Psoas muscle (tissue), 8 donors: ENCODE data around the gene CLCF1. TPM values are rescaled to one million over a fixed set of nuclear protein-coding genes. Genes with fewer than 3 reads are reported as not detected.

ENCODE experiments used
- ATAC-seq, 4 donors: fragments of 200-7000 bp; cut with Tn5 transposase; one replicate each; pipeline ENCODE4 v1.9.1; 2020; ENCODE audit warnings: moderate library complexity in 3 of 4, mild to moderate bottlenecking in 2 of 4
- DNase-seq, 2 donors: peaks; one replicate each; pipeline ENCODE4 v3.0.0-alpha.2; 2020
- H3K27ac ChIP-seq: fragments of 200-600 bp; one replicate; pipeline ENCODE4 v1.8.0; 2022
- H3K27me3 ChIP-seq, 3 donors: fragments of 200-600 bp in 1 of 3; one replicate each; pipeline versions ENCODE4 v1.6.1 to v1.8.0; 2013 to 2022; ENCODE audit warnings: low read length in 2 of 3, mild to moderate bottlenecking in 2 of 3, moderate library complexity in 1 of 3; ENCODE audit not compliant: insufficient read depth in 3 of 3
- H3K36me3 ChIP-seq, 2 donors: fragments of 200-600 bp in 1 of 2; one replicate each; pipeline versions ENCODE4 v1.6.1 to v1.8.0; 2013 to 2022; ENCODE audit warnings: low read depth in 1 of 2, mild to moderate bottlenecking in 1 of 2, moderate library complexity in 1 of 2; ENCODE audit not compliant: insufficient read depth in 1 of 2
- H3K4me1 ChIP-seq: fragments of 200-600 bp; one replicate; pipeline ENCODE4 v1.8.0; 2022
- H3K4me3 ChIP-seq: fragments of 200-600 bp; one replicate; pipeline ENCODE4 v1.8.0; 2022; ENCODE audit warnings: mild to moderate bottlenecking
- H3K9me3 ChIP-seq: fragments of 200-600 bp; one replicate; pipeline ENCODE4 v1.8.0; 2022
- WGBS, 3 donors: extraction: QIAGEN DNeasy Blood & Tissue Kit; methylation state at CpG; one replicate each; pipeline versions ENCODE4 v1.1.6 to v1.1.7; 2013; 5-methylcytosine and 5-hydroxymethylcytosine counted together
- intact Hi-C, 2 donors: fragments of 100-400 bp; cut with DNase I; formaldehyde crosslinking; loops; one replicate each; pipeline versions ENCODE4 v1.11.0 to v1.14.2; 2022
- polyA plus RNA-seq, 3 donors: library from polyadenylated mRNA; stranded (reverse); fragments of 200-250 nt; gene quantifications; one replicate each; pipeline ENCODE4 v1.2.3, GENCODE V29; 2013
- total RNA-seq, 4 donors: library from RNA; stranded (reverse); fragmentation: NEBNext Ultra II Directional in 2 of 4; extraction: Animal tissue kit (Norgen Biotek cat#: 25700) in 2 of 4; gene quantifications; one replicate each; pipeline versions ENCODE4 v1.2.1 to v1.2.4, GENCODE V29; 2021 to 2023
- TF ChIP-seq, protein P1 (sequence below): fragments of 200-600 bp; IDR thresholded peaks from one replicate; pipeline ENCODE4 v1.8.0; 2022; ENCODE audit warnings: antibody characterized with exemption
- donor health status: healthy with polysubstance abuse.
- donor health status: DM: no; HTN: no; CAD: no; lungs with moderate emphysema.
- donor health status: Bipolar disorder and iron deficiency.
- donor health status: healthy.
- donor health status: DM: yes; HTN: yes; CAD: no.
- donor health status: DM: no; HTN: no; CAD: no.
- donor health status: DM: no; HTN: no; CAD: no.
- donor health status: DM: yes; HTN: yes; CAD: no.

CLCF1 gene
- total and polyA plus RNA-seq, 7 donors = 0.44 to 6.5 (median 0.69) TPM

DNA sequence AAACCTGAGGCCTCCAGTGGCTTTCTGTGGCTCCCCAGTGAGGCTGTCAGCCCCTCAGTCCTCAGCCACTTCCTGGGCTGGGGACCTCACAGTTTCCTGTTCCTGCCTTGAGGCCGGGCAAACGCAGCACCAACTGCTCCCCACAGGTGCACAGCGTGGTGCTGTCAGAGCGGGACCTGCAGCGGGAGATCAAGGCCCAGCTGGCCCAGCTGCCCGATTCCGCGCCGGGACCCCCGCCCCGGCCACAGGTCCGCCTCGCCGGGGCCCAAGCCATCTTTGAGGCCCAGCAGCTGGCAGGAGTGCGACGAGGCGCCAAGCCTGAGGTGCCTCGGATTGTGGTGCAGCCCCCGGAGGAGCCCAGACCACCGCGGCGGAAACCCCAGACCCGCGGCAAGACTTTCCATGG is 35.9 kb upstream of the CLCF1 start:
- Histone ChIP-seq H3K27ac (no peak overlapping the region), H3K36me3 (no peaks in the 10 kb centered on the region), H3K4me1 (no peaks in the 10 kb centered on the region), H3K4me3 (no peak overlapping the region), H3K27me3 (peaks cover 0 to 32% (median 11%) of the 10 kb centered on the region in 3 donors), H3K9me3 (no peaks in the 10 kb centered on the region)
- intact Hi-C loops = no loop called here
- TF ChIP-seq, protein P1, sequence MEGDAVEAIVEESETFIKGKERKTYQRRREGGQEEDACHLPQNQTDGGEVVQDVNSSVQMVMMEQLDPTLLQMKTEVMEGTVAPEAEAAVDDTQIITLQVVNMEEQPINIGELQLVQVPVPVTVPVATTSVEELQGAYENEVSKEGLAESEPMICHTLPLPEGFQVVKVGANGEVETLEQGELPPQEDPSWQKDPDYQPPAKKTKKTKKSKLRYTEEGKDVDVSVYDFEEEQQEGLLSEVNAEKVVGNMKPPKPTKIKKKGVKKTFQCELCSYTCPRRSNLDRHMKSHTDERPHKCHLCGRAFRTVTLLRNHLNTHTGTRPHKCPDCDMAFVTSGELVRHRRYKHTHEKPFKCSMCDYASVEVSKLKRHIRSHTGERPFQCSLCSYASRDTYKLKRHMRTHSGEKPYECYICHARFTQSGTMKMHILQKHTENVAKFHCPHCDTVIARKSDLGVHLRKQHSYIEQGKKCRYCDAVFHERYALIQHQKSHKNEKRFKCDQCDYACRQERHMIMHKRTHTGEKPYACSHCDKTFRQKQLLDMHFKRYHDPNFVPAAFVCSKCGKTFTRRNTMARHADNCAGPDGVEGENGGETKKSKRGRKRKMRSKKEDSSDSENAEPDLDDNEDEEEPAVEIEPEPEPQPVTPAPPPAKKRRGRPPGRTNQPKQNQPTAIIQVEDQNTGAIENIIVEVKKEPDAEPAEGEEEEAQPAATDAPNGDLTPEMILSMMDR = no peak
- ATAC-seq (no peak), DNase-seq (no peak)
- 33 to 58% (median 47%) methylated on average over 24 of the region's 24 CpGs for WGBS, 3 donors

DNA sequence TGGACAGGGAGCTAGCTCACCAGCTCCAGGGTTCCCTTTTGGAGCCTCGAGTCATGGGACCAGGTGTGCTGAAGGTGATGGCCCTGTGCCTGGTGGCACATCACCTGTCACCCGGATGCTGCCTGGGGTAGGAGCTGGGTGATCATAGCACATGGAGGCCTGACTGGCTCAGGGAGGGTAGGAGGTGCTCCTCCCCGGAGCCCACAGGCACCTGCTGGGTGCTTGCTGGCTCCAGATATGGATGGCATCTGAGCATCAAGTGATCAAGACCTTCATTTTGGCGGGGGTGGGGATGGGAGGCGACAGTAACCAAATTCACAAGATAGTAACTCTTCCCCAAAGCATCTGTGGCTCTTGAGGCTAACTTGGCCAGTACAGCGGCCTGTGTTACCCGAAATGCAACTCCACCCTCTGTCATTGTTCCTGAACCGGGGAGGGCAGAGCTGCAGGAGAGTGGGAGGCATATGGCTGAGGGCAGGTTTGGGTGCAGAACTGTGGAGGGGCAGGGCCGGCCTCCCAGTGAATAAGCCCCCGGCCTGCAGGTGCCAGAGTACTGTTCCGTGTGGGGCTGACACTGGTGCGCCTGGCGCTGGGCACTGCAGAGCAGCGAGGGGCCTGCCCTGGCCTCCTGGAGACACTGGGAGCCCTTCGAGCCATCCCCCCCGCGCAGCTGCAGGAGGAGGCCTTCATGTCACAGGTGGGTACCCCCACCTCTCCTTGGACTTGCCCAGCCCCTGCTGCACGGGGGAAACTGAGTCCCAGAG is 35.2 kb upstream of the CLCF1 start:
- 65 to 71% (median 67%) methylated on average over 18 of the region's 18 CpGs for WGBS, 3 donors
- H3K4me1 ChIP-seq = no peaks in the 10 kb centered on the region
- TF ChIP-seq, protein P1 = no peak
- no peak overlapping the region for H3K27ac ChIP-seq
- ATAC-seq = no peak
- peaks cover 0 to 32% (median 11%) of the 10 kb centered on the region in 3 donors for H3K27me3 ChIP-seq
- no peaks in the 10 kb centered on the region for H3K36me3 ChIP-seq
- intact Hi-C loops = no loop called here
- H3K9me3 ChIP-seq = no peaks in the 10 kb centered on the region
- no peak overlapping the region for H3K4me3 ChIP-seq
- DNase-seq = no peak

DNA sequence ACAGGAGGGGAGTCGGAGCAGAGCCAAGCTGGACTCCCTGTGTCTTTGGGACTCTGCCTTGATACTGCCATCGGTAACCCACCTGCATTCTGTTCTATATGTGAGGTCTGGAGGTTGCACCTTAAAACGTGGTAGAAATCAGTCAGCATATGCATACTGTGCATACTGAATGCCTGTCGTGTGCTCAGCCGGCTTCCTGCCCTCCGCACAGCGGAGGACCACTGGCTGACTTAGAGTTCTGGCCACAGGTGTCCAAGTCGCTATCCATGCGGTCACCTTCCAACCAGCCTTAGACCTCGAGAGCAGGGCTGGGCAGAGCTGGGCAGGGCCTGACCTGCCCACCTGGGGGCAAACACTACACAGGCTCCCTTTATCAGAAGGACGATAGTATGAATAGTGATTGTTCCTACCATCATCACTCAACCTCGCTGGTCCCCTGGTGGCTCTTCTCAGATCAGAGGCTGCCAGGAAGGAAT is 34.3 kb upstream of the CLCF1 start:
- WGBS, 3 donors = 53 to 71% (median 61%) methylated on average over 12 of the region's 12 CpGs
- Histone ChIP-seq H3K27ac (no peak overlapping the region), H3K9me3 (no peaks in the 10 kb centered on the region), H3K27me3 (peaks cover 0 to 32% (median 9%) of the 10 kb centered on the region in 3 donors), H3K36me3 (no peaks in the 10 kb centered on the region), H3K4me3 (no peak overlapping the region), H3K4me1 (no peaks in the 10 kb centered on the region)
- intact Hi-C loops = no loop called here
- no peak for ATAC-seq
- TF ChIP-seq, protein P1 = no peak
- no peak for DNase-seq

DNA sequence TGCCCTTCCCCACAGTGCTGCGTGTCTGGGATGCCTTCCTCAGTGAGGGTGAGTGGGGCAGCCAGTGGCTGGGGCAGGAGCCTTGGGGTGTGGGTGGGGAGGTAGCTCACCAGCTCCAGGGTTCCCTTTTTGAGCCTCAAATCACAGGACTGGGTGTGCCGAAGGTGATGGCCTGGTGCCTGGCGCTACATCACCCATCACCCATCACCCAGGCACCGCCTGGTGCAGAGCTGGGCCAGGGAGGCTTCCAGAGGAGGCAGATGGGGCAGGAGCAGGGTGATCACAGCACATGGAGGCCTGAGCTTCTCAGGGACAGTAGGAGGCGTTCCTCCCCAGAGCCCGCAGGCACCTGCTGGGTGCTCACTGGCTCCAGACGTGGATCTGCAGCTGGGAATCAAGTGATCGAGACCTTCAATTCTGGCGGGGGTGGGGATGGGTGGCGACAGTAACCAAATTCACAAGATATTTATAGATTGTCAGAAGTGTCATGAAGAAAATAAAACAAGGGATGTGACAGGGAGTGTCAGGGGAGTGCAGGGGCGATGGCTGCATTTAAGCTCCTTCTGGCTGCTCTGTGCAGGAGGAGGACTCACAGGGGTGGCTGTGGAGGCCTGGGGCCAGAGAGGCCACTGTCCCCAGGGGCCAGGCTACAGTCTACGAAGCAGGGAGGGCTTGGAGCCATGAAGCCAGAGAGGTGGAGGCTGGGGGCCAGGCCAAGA is 33.7 kb upstream of the CLCF1 start:
- TF ChIP-seq, protein P1 = no peak
- Histone ChIP-seq H3K9me3 (no peaks in the 10 kb centered on the region), H3K4me1 (peaks cover 2% of the 10 kb centered on the region), H3K27ac (no peak overlapping the region), H3K27me3 (peaks cover 0 to 32% (median 9%) of the 10 kb centered on the region in 3 donors), H3K36me3 (no peaks in the 10 kb centered on the region), H3K4me3 (no peak overlapping the region)
- 37 to 61% (median 38%) methylated on average over 12 of the region's 12 CpGs for WGBS, 3 donors
- intact Hi-C loops = no loop called here
- DNase-seq (no peak), ATAC-seq (no peak)
